Measurements from ENCODE around the gene PRKD2.
"Not testable (repeated sequence)": the region's sequence is repeated elsewhere in the genome, so short reads cannot be mapped to it uniquely, and the experiment has no call there.

The PRKD2 gene

DNA sequence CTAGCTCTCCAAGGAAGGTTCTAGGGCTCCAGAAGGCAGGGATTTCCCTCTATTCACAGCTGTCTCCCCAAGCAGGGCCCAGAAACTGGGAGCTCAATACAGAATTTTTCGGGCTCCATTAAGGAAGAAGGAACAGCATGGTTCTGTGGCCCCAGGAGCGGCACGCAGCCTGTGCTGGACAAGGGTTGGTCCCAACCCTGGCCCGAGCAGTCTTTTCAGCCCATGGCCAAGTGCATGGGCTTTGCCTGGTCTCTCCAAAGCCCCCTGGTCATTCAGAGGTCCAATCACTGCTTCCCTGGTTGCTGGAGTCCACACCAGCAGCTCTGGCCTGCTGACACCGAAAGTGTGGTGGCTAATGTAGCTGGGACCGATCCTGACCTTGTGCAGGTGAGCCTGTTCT is 6.6 kb upstream of the PRKD2 start:
- DNase-seq, result no peak

DNA sequence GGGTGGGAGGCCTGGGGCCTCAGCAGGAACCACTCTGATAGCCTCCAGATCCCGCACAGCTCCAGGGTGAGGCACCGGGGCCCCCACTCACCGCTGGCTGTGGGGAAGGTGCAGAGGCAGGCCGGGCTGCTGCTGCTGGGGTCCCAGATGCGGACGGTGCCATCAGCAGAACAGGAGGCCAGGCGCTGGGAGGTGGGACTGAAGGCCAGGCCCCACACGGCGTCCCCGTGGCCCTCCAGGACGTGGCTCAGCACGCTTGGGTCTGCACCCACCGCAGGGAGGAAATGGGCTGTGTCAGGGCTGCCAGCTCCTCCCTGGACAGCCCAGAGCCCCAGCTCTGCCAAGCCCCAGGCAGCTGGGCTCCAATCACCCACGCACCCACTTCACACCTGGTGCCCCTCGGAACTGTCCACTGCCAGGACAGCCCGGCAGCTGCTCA is 6.1 kb upstream of the PRKD2 start:
- DNase-seq, result no peak

DNA sequence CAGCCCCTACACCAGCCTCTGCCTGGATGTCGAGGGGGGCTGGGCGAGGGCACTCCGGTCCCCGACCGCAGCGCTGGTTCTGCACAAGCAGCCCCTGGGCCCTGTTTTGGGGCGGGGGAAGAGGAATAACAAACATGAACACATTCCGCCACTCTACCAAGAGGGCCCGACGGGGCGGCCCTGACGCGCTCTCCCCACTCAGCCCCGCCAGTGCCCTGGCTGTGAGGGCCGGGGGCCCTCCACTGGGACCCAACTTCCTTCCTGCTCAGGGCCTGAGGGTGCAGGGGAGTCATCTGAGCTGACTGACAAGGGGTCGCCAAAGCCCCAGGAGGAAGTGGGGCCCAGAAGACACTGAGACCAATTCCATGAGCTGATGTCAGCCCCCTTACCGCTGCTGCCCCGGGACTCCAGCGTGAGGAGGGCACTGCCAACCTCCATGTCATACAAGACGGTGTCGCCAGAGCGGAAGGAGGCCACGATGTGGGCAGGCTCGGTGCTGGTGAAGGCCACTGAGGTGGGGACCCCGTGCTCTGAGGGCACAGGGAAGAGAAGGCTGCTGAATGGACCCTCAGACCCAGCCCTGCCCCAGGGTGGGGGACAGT is 5.6 kb upstream of the PRKD2 start:
- DNase-seq, result no peak

DNA sequence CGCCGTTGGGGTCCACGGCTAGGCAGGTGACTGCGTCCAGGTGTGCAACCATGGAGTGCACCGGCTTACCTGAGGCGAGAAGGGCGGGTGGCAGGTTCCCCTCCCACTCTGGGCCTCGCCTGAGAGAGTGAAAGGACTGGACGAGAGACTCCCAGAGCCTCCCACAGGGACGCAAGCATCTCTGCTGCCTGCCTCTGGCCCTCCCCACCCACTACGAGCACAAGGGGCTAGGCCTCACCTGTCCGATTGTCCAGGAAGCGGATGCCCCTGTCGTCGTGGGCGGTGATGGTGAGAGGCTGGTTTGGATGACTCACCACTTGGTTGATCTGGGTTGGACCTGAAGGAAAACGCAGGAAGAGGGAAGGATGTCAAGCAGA is 5.1 kb upstream of the PRKD2 start:
- DNase-seq, result no peak

DNA sequence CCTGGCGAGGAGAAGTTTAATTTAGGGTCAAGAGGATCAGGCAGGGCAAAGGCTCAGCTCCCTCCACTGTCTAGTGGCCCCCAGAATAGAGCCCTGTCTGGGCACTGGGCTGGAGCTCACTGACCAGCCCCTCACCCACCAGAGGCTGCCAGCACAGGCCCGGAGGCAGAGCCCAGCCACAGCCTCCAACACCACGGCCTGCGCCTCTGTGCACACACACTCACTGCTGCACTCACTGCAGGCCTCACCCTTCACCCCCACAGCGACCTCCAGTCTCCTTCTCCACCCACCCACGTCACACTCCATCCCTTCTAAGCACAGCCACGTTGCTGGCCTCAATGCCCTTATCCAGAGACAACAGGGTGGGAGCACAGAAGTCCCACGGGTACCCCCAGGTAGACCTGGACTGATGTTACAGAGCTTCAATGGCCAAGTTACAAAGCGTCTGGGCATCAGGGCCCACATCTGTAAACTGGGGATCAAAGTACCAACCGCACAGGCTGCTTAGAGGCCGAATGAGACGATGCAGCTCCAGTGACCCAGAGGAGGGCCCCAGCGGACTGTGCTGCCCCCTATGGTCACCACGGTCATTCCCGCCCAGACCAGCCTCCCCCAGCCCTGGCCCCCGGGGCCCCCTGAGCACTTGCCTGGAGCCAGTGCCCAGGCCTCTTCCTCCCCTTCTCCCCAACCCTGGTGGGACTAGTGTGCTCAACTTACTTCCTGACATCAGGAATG is 4.5 kb upstream of the PRKD2 start:
- no peak for DNase-seq

DNA sequence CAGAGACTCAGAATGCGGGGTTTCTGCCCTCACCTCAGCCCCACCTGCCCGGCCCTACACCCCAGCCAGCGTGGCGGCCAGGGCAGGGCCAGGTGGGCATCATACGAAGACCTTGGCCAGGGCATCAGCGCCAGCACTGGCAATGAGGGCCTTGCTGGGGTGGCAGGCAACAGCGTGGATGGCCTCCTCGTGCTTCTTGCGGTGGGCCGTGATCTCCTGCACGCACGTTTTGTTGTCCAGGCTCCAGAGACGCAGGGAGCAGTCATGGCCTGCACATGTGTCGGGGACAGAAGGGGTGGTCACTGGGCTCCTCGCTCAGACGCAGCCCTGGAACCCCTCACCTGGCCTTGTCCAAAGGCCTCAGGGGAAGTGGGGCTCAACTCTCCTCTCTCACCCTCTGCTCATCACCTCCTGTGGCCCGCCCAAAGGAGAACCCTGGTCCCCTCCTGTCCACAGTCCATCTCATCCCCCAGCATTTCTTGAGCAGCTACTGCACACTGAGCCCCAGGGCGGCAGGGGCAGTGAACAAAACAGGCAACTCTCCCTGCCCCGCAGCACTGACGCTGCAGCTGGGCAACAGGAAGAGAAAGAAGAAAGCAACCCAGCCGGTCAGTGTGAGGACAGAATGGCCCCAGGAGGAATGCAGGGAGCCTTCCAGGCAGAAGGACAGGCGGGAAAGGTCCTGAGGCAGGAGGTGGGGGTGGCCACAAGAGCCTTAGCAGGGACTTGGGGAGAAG is 3.8 kb upstream of the PRKD2 start:
- DNase-seq, result no peak

DNA sequence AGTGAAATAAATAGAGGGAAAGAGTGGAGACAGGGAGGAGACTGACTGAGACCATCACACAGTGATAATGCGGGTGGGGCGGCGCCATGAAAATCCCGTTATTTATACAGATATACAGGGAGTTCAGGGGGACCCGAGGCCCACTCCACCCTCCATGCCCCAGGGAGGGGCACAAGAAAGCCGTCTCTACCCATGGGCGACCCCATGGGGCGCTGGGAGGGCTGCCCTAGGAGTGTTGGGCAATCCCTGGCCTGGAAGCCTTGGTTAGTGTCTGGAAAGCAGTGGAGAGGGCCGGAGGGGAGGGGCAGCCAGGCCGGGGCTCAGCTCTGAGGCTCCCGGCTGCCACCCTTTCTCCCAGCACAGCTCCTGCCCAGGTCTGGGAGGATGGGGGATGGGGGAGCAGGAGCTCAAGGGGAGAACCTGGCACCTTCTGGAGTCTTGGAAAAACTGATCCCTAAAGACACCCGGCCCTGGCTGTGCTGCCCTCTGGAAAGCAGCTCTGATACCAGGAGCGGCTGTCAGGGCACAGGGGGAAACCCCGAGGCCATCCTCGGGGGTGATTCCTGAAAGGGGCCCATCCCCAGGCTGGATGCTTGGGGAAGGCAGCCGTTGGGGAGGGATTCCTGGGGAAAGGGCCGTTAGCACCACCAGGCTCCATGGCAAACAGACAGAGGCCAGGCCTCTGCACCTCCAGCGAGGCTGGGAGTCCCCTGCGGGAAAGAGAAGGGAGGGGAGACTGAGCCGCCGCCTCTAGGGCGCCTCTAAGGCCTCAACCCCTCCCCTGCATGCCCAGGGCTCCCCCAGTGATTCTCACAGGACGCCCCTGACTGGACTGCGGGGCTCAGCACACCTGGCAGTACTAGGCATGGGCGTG is 3.0 kb upstream of the PRKD2 start:
- DNase-seq, result no peak

DNA sequence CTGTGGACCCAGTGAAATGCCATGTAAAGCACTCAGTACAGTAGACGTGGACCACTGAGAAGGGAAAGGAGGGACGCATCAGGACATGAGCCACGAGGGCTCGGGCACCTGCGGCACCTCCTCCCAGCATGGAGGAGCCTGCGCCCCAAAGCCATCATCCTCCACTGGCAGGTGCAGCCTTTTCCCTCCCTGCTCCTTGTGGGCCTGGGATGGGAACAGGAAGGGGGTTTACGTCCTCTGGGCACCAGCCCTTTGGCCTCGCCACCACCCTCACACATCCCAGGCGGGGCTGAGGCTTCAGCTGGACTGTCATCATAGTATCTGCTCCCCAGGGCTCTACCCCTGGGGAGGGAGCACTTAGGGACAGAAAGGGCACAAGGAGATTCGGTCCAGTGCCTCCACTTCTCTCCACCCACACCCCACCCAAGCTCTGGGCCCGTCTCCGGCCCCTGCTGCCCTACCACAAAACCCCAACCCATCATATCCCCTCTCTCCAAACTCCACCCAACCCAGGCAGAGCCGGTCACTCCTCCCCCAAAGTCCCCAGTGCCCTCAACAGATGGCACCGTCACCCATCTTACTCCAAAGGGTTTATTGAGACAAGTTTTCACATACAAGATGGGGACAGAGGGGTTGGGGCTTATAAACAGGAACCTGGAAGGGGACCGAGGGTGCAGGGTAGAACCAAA is 2.2 kb upstream of the PRKD2 start:
- no peak for DNase-seq

DNA sequence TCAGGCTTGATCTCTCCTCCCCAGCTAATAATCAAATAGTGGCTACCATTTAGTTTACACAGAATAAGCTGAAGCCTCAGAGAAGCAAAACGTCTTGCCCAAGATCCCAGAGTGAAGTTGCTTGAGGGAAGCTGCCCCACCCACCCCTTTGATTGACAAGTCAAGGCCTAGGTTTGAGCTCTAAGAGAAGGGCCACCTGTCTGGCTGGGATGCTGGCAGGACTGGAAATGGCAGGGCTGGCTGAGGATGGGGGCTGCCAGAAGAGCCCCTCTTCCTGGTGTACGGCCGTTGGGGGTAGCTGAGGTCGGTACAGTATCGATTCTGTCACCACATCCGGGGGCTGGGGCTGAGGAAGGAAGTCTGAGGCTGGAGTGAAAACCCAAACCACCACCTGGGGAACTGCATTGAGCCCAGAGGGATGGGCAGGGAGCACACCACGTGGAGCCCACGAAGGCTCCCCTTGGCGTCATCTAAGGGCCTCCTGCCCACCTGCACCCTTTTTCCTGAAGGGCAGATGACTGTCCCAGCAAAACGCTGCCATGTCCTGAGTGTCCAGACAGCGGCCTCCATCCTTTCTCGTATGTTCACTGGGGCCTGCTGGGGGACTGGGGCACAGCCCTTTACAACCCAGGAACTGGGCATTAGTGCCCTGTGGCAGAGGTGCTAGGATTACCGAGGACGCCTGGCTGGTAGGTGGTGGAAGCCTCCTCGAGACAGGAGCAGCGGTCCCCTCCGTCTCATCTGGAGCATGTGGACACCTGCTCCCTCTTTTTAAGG is 1.4 kb upstream of the PRKD2 start:
- DNase-seq, result no peak

DNA sequence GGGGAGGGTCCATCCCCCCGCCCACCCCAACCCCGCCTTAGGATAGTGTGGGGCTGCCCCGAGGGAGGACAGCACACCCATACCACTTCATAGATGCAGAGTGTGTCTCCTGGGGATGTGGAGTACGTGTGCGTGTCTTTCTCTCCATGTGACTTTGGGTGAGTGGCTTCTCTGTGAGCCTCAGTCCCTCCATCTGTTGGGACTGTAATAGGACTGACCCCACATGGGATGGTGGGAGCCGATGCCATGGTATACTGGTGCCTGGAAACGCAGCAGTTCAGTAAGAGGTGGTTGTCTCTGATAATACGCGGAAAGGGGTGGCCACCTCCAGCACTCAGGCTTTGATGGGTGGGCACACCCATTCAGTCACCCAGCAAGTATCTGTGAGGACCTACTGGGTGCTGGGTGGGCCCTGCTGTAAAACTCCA is 816 bp upstream of the PRKD2 start:
- no peak for DNase-seq

DNA sequence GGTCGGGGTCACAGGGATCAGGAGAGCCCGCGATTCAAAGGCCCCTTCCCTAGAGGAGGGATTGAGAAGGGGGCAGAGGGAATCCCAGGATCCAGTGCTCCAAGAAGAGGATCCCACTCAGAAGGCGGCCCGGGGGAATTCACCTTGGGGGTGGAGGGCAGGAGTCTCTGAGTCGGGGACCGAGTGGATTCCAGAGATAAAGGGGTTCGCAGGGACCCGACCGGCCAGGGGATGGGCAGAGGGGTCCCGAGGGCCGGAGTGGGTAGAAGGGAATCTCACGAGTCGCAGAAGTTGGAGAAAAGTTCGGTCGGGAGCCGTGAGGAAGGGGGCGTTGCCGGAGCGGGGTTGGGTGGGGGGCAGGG is 261 bp downstream of the PRKD2 start:
- DNase-seq, result no peak

DNA sequence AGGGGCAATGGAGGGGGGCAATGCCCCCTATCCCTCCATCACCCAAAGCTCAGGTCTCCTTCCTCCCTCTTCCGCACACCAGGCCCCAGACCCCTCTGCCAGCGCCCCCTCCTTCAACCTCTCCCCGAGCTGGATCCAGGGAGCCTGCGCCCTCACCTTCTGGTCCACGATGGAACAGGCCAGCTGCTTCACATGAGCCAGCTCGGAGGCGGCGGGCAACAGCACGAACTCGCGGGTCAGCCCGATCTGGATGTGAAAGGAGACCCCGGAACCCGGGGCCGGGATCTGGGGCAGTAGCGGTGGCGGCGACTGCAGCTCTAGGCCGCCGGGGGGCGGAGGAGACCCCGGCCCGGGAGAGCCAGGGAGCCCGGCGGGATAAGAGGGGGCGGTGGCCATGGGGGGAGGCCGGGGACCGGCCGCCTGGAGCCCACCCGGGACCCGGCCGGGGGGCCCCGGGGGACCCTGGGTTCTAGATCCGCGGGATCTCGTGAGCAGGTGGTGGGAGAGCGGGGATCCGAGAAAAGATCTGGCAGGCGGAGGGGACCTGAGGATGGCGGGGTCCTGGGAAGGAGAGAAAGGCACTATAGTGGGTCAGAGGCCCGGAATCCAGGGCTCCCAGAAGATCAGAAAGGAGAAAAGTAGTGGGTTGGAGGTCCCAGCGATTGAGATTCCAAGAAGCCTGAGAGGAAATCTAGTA is 791 bp downstream of the PRKD2 start:
- DNase-seq, result no peak

DNA sequence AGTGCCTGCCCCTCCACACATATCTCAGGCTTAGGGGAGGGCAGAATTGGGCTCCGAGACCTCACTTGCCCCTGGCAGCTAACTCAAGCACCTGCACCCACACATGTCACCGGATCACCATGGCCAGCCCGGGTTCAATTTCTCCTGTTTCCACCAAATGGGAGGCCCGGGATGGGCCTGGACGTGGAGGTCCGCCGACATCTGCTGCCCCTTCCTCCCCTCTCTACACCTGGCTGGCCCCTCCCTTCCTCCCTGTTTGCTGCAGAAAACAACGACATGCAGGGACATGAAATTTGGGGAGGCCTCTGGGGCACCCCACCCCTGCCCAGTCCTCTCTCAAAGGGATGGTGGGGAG is 1.3 kb downstream of the PRKD2 start:
- no peak for DNase-seq

DNA sequence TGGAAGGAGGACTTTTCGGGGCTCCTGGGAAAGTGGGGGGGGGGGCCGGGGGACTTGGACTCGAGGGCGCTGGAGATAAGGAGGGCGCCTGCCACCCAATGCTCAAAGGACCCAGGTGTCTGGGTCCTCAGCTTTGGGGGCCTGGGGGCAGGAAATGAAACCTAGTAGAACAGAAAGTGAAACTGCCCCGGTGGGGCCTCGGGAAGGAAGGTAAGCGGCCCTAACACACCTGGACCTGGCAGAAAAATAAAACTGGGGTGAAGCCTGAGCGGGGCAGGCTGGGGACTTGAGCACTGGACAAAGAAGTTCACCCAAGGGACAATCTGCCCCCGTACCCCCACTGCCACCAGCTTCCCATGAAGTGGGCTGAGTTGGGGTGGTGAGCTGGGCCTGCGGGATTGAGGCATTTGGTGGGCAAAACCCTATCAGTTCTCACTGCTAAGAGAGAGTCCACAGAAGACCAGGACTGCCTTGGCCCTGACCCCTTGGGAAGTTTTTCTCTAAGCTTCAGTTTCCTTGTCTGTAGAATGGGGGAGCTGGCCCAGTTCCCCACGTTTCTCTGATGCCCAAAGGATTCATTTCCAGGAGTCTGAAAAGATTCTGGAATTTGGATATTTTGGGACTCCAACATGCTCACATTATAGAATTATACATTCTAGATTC is 2.3 kb downstream of the PRKD2 start:
- DNase-seq, result no peak

DNA sequence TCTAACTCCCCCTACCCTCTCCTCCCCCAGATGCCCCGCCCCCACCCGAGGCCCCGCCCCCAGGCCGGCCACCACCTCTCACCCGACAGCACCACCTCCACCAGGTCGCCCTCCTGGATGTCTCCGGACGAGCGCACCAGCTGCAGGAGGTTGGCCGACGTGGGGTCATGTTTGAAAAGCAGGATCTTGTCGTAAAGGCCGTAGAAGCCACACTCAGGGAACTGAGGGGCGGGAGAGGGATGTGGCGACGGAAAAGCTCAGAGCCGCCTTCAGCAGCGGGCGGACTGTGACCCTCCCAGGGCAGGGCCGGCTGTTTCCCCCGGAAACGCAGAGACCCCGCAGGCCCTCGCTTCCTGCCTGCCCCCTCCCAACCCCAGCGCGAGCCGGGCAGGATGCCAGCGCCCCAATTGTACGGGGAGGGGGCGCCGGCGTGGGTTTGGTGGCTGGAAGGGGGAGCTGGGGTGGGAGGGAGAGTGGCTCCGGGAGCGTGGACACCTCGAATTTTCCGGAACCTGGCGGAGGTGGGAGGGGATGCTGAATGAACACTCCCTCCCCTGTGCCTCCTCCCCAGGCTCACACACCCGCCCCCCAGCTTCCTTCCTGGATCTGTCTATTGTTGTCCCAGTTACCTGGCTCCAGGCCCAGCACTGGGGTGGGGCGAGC is 3.0 kb downstream of the PRKD2 start:
- DNase-seq, result peak; percentile 35

DNA sequence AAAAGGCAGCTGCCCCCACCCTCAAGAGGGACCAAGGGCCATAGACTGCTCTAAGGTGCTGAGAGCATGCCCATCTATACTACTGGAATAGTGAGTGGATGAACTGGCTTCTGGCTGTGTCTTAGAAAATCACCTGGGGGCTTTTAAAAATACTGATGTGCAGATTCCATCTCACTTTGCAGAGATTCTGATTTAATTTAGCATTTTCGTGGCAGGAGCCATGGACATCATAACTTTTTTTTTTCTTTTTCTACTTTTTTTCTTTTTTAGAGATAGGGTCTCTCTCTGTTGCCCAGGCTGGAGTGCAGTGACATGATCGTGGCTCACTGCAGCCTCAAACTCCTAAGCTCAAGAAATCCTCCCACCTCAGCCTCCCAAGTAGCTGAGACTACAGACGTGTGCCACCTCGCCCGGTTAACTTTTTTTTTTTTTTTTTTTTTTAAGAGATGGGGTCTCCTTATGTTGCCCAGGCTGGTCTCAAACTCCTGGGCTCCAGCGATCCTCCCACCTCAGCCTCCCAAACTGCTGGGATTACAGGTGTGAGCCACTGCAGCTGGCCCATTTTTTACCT is 4.1 kb downstream of the PRKD2 start:
- DNase-seq, result not testable (repeated sequence)

DNA sequence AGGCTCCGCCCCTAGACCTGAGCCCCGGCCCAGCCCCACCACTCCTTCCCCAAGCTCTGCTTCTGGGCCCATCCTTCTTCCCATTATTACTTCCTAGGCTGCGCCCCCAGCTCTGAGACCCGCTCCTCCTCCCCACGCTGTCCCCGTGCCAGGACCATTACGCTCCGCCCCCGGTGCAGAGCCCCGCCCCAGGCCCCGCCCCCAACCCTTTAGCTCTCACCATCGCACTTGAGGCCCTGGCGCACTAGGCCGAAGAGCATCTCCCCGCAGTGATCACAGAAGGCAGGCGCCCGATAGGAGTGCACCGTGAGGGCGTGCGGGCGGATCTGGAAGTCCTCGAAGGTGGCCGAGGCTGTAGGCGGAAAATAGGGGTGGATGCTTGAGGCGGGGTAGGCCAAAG is 6.2 kb downstream of the PRKD2 start:
- DNase-seq, result no peak

DNA sequence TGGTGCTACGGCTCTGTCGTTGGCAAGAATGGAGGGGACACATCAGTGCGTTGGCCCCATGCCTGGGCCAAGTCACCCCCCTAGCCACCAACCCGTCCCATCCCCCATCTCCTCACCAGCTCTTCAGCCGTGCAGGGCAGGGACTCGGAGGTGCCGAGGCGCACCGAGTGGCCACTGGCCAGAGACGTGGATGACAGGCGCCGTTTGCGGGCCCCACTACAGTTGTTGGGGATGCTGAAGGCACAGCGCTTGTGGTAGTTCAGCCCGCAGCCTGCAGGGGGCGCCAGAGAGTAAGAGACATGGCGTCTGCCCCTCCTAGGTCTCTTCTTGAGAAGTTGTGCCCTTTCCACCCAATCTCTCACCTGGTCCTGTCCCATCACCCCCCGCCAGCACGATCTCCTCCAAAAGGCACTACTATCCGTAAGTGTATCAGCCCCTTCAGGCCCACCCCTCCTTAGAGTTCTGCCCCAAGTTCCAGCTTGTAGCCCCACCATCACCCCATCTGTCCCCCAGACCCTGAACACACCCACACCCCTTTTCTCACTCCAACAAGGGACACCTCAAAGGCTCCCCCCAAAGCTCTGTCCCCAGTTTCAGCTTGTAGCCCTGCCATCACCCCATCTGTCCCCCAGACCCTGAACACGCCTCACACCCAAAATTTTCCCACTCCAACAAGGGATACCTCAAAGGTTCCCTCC is 12.4 kb downstream of the PRKD2 start:
- DNase-seq, result peak; percentile 45

DNA sequence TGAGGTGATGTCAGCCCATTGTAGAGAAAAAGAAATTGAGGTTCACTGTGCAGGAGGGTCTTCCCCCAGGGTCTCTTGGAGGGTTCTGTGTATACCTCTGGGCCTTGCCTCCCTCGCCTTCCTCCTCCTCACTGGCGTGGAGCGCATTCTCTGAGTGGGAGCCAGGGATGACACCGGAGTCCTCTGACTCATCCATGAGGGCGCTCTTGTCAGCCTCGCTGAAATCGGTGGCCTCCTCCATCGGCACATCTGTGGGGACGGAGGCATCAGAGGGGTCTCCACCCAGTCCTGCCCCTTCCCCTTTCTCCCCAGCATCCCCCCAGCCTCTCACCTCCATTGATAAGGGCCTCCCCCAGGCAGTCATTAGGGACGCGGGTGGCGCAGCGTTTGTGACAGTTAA is 16.2 kb downstream of the PRKD2 start:
- DNase-seq, result no peak

All from midbrain (tissue), 1 donor.